ENCODE data around the gene SHISA5.

SHISA5 gene

GRCh38 chr3:48431224-48432029 is 72.5 kb downstream of the SHISA5 start:
- no peak for DNase-seq (ENCODE audit: low read depth, low spot score)

- DNase-seq (ENCODE audit: low read depth, low spot score), result no peak
These were observed 73.3 kb downstream of the SHISA5 start for GRCh38 chr3:48430708-48431101.

- peak; percentile 81 for DNase-seq (ENCODE audit: low read depth, low spot score)
These were observed 73.8 kb downstream of the SHISA5 start, which contains the start of gene PLXNB1 for GRCh38 chr3:48429960-48430707. Gene PLXNB1, minus strand, starts transcription at chr3:48430086. Its CDS starts 5,475 bp downstream, at chr3:48424611.

GRCh38 chr3:48429317-48429959 is 74.5 kb downstream of the SHISA5 start:
- DNase-seq (ENCODE audit: low read depth, low spot score), result peak; percentile 79

GRCh38 chr3:48428572-48429316 is 75.2 kb downstream of the SHISA5 start:
- DNase-seq (ENCODE audit: low read depth, low spot score), result peak; percentile 75

GRCh38 chr3:48428088-48428571 is 75.8 kb downstream of the SHISA5 start:
- DNase-seq (ENCODE audit: low read depth, low spot score), result no peak

- DNase-seq (ENCODE audit: low read depth, low spot score), result peak; percentile 45
These were observed 76.4 kb downstream of the SHISA5 start for GRCh38 chr3:48427630-48427962.

GRCh38 chr3:48426944-48427629 is 76.9 kb downstream of the SHISA5 start:
- no peak for DNase-seq (ENCODE audit: low read depth, low spot score)

- peak; percentile 45 for DNase-seq (ENCODE audit: low read depth, low spot score)
These were observed 77.5 kb downstream of the SHISA5 start for GRCh38 chr3:48426401-48426909.

- DNase-seq (ENCODE audit: low read depth, low spot score), result peak; percentile 90
These were observed 78.6 kb downstream of the SHISA5 start for GRCh38 chr3:48425281-48425812.

- DNase-seq (ENCODE audit: low read depth, low spot score), result no peak
These were observed 79.9 kb downstream of the SHISA5 start for GRCh38 chr3:48423883-48424695.

- DNase-seq (ENCODE audit: low read depth, low spot score), result no peak
These were observed 80.6 kb downstream of the SHISA5 start for GRCh38 chr3:48423241-48423882.

- no peak for DNase-seq (ENCODE audit: low read depth, low spot score)
These were observed 81.3 kb downstream of the SHISA5 start for GRCh38 chr3:48422681-48423080.

- no peak for DNase-seq (ENCODE audit: low read depth, low spot score)
These were observed 81.7 kb downstream of the SHISA5 start for GRCh38 chr3:48422272-48422671.

GRCh38 chr3:48420561-48420960 is 83.4 kb downstream of the SHISA5 start:
- no peak for DNase-seq (ENCODE audit: low read depth, low spot score)

- DNase-seq (ENCODE audit: low read depth, low spot score), result no peak
These were observed 84.4 kb downstream of the SHISA5 start for GRCh38 chr3:48419597-48419996.

- DNase-seq (ENCODE audit: low read depth, low spot score), result no peak
These were observed 84.8 kb downstream of the SHISA5 start for GRCh38 chr3:48419149-48419548.

- no peak for DNase-seq (ENCODE audit: low read depth, low spot score)
These were observed 85.3 kb downstream of the SHISA5 start for GRCh38 chr3:48418651-48419050.

- DNase-seq (ENCODE audit: low read depth, low spot score), result no peak
These were observed 85.8 kb downstream of the SHISA5 start for GRCh38 chr3:48418140-48418539.
